Esophagus squamous epithelium (tissue), 4 donors: Measurements from ENCODE around the gene MLLT10.

ENCODE experiments used
- POLR2A ChIP-seq, 4 donors: fragments of 450-650 bp; IDR thresholded peaks; one replicate each; pipeline ENCODE4 v1.6.1; 2017; ENCODE audit warnings: antibody characterized with exemption in 4 of 4, mild to moderate bottlenecking in 4 of 4, moderate library complexity in 3 of 4
- TF ChIP-seq, protein P1 (sequence below), 6 experiments: fragments of 450-650 bp in 4 of 6; fragments of 200-600 bp in 2 of 6; sonication (generic) in 2 of 6; IDR thresholded peaks; one replicate each; pipeline ENCODE4 v1.5.1; 2016 to 2019; ENCODE audit warnings: antibody characterized with exemption in 6 of 6, mild to moderate bottlenecking in 4 of 6, moderate library complexity in 4 of 6

DNA sequence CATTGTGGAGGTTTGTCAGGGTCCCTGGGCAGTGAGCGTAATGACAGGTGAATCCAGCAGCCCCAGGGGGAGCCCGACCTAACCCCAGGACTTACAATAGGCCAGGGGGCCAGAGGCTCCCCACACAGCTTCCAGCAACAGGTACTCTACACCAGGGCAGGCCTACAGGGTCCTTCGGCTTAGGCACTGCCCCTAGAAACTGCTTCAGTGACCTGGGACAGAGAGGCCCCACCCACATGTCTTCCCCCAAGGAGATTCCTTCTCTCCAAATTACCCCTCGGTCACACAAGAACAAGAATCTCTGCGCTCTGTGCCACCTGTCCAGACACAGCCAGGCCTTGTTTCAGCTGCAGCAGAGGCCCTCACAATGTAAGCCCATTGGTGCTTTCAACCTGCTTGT, 32.9 kb upstream of the MLLT10 start:
- TF ChIP-seq, protein P1, sequence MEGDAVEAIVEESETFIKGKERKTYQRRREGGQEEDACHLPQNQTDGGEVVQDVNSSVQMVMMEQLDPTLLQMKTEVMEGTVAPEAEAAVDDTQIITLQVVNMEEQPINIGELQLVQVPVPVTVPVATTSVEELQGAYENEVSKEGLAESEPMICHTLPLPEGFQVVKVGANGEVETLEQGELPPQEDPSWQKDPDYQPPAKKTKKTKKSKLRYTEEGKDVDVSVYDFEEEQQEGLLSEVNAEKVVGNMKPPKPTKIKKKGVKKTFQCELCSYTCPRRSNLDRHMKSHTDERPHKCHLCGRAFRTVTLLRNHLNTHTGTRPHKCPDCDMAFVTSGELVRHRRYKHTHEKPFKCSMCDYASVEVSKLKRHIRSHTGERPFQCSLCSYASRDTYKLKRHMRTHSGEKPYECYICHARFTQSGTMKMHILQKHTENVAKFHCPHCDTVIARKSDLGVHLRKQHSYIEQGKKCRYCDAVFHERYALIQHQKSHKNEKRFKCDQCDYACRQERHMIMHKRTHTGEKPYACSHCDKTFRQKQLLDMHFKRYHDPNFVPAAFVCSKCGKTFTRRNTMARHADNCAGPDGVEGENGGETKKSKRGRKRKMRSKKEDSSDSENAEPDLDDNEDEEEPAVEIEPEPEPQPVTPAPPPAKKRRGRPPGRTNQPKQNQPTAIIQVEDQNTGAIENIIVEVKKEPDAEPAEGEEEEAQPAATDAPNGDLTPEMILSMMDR (IDR thresholded peaks at IDR 0.05): no peak
- no peak for TF ChIP-seq POLR2A (IDR thresholded peaks at IDR 0.05)
